ENCODE measurements around the gene BRCA2.
"Not testable (repeated sequence)": the region's sequence is repeated elsewhere in the genome, so short reads cannot be mapped to it uniquely, and the experiment has no call there.

- TF ChIP-seq CTCF (IDR thresholded peaks at IDR 0.05); POLR2A (IDR thresholded peaks at IDR 0.05); POLR2AphosphoS5 (IDR thresholded peaks at IDR 0.05; ENCODE audit: insufficient read depth in 1 of 2, low read depth in 1 of 2): not testable (repeated sequence)
Measured at GRCh38 chr13:32350839-32351441, 35.6 kb downstream of the BRCA2 start.

All from vagina (tissue), 2 donors.